HG03066 (cell line): Measurements from ENCODE around the gene FAM53C.
"Not testable (repeated sequence)": the region's sequence is repeated elsewhere in the genome, so short reads cannot be mapped to it uniquely, and the experiment has no call there.

Experiments
- ATAC-seq: cut with Tn5 transposase; IDR thresholded peaks from one replicate; pipeline ENCODE4 v1.9.1; 2021; ENCODE audit warnings: low read depth; ENCODE audit not compliant: unreplicated experiment

The FAM53C gene

DNA sequence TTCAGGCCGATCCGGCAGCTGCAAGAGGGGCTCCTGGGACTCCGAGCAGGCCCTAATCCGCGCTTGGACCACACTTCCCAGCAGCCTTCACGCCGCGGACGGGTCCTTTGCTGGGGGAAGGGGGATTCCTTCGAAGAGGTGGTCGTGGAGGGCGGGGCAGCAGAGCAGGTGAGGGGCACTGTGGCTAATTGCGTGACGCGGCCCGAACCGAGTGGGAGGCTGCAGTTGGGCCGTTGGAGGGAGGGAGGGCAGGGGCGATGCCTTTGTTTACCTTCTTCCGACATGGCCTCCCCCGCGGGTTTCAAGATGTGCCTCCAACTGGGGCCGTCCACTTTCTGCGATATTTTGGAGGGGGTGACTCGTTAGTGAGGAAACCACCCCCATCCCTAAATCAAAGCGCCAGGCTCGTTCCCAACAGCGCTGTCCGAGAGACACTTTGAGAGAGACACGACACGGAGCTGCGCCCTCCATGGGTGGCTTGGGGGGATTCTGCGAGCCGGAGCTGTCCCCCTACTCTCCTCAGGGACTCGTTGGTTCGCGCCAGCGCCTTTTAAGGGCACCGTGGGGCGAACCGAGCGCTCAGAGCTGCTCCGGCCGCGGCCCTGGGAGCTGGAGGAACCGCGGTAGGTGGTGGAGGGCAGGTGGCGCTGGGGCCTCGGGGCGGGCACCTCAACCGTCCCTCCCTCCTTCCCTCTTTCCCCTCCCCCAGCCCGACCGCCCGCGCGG lies at the start of gene FAM53C:
TSS of gene FAM53C (plus strand) at position 582 of the 726 bp plus-strand sequence. CDS start 3,070 bp downstream, outside the sequence.
- ATAC-seq, result peak; percentile 82

GRCh38 chr5:138289296-138289695 lies 48.8 kb upstream of the FAM53C start:
- no peak for ATAC-seq

GRCh38 chr5:138303372-138303771 lies 34.7 kb upstream of the FAM53C start:
- ATAC-seq, result no peak

GRCh38 chr5:138305797-138306196 lies 32.3 kb upstream of the FAM53C start:
- no peak for ATAC-seq

DNA sequence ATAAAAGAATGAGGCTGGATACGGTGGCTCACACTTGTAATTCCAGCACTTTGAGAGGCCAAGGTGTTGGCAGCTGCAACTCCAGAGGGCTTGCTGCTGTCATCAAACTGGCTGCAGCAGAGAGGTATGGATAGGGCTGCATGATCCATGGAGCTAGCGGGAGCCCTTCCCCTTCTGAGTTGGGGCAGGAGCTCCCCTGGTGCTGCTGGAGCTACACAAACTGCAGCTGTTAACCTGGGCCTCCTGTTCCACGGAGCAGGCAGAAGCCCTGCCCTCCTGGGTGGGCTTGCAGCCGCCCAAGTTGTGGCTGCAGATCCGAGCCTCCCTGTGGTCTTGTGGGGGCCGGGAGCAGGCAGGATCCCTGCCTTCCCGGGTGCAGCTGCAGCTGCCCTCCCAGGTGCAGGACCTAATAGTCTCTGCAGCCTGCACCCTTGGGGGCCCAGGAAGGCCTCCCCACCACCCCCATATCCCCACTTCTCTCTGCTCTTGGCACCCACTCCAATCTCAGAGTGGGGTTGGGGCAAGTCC lies 22.3 kb upstream of the FAM53C start:
- no peak for ATAC-seq

DNA sequence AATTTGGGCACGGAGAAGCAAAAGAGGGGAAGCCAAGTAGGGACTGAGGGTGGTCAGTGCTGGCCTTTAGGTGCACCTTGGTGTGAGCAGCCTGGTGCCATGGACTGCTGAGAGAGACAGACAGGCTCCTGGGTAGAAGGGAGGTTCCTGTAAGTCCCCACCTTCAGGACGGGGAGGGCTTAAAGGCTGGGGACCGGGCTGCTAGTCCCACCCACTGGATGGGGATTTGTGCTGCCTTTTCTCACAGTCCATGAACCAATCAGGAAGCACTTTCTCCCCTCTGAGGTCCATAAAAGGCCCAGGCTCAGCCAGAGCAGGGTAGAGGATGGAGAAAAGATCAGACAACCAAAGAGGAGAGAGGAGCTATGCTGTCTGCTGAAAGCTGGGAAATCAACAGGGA lies 21.7 kb upstream of the FAM53C start:
- no peak for ATAC-seq

- ATAC-seq, result not testable (repeated sequence)
These were observed 19.9 kb upstream of the FAM53C start for GRCh38 chr5:138318211-138318610.

- no peak for ATAC-seq
These were observed 7.1 kb upstream of the FAM53C start for GRCh38 chr5:138330813-138331448.

GRCh38 chr5:138331449-138332368 lies 6.4 kb upstream of the FAM53C start, which contains the start of gene CDC25C:
TSS of gene CDC25C (minus strand) at chr5:138331804. CDS start at chr5:138331180, 624 bp downstream.
- ATAC-seq, result peak; percentile 99

DNA sequence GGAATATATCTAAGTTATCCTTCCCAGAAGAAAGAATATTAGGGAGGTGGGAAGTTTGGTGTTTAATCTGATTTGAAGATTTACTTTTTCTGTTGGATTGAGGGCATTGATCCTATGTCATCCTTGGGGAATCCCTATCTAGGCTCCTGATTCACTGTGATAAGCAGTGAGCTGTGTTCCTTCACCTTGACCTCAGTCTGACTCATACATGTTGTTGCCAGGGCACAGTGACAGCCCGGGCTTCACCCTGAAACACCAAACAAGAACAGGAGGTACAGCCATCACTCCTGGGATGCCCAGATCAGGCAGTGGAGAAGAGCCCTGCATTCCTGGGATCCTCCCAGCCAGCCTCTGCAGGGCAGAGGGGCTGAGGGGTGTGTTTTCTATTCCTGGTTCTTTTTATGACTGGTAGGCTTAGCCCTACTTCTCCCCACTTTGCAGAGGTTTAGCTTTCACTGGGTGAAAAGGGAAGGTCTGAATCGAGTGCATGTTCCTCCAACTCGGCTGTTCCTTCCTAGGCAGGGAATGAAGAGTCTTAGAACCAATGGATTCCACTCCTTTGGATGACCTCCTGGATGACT lies 3.1 kb upstream of the FAM53C start:
- ATAC-seq, result no peak

DNA sequence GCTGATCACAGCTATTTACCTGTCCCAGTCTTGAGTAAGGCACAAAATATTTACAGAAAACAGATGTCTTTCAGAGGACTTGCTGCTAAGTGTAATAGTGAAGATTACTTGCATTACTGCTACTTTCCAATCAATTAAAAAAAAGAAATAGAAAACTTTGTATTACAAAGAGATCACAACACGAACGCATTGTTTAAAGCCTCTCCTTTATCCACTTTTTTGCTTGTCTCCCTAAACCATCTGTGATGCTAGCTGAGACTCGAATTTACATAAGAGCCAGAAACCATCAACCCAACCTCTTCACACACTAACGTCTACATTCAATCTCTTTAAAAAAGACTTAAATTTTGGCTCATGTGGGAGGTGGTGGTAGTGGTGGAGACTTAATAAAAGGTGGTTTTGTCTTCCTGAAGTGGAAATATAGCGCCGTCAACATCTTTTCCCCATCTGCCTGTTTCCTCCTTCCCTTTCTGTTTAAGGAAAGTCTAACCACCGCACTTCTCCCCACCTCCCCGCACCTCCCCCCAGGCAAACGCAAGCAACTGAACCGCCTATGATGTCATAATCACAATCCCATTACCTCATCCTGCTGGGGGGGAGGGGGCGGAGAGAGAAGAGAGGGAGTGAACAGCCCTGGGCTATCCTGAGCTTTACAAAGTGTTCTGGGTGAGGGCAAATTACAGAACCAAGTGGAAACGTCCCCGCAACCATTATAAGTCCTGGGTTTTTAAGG lies 948 bp upstream of the FAM53C start:
- ATAC-seq, result peak; percentile 9

- ATAC-seq, result no peak
These were observed 485 bp downstream of the FAM53C start for GRCh38 chr5:138338411-138339090.

DNA sequence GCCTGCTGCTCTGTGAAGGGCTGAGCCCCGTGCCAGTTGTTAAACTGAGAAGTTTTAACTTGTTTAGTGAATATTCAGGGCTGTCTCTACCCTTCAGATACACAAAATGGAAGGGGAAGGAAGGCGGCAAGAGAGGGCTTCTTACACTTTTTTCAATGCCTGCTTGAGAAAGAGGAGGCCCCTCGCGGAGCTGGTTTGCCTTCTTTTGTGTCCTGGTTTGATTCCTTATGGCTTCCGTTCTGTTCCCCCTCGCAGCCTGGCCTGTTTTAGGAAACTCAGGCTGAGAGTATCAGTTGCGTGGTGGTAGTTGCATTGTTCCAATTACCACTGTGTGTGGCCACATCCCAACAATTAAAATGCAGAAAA lies 1.0 kb downstream of the FAM53C start:
- ATAC-seq, result no peak

DNA sequence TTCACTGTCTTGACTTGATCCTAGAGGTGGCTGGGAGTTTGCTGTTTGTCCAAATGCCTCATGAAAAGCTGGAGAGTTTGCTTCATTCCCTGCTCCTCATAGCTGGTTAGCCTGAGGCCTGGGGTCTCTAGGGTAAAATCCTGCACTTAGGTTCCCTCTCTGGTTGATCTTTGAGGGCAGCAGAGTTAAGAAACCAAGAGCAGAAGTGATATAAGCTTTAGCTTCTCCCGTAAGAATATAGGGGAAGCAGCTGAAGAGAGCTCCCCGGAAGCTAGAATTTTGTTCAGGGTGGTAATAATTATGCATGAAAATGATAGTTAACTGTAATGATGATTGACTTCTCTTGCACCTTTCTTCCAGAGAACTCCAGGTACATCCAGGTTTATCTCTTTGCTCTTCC lies 1.4 kb downstream of the FAM53C start:
- no peak for ATAC-seq

DNA sequence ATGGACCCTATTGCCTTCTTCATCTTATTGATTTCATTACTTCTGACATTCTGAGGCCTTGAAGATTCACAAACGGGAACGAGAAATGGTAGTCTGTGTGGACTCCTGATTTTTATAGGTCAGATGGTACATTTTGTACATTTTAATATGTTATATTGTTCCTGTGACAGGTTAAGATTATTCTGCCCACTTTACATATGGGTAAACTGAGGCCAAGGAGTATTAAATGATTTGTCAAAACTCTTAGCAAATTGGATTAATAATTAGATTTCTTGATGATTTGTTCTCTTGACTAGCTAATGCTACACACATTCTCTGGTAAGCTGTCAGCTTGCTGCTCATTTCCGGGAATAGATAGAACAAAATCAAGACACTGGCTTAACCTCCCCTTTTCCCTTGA lies 1.9 kb downstream of the FAM53C start:
- no peak for ATAC-seq

GRCh38 chr5:138344887-138345622 lies 7.0 kb downstream of the FAM53C start:
- no peak for ATAC-seq

DNA sequence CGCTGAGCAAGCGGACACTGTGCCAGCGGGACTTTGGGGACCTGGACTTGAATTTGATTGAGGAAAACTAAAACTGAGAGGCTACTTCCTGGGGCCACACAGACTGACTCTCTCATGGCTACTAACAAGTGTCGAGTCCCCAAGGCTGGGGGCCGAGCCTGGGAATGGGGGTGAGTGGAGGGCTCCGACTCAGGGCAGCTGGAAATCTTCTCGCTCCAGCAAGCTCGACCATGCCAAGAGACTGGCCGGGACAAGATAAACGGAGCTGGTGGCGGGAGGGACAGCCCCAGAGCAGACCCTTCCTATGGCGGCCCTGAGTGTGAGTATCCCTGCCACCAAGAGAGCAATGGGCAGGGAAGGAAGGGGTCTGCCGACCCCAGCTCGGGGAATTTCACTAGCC lies 8.8 kb downstream of the FAM53C start:
- ATAC-seq, result no peak

GRCh38 chr5:138349852-138350562 lies 11.9 kb downstream of the FAM53C start:
- ATAC-seq, result no peak
